D341Med (cell line): ENCODE results near the gene PSMB5.

Experiments
- DNase-seq: peaks from one replicate; pipeline ENCODE4 v3.0.0; 2012; ENCODE audit warnings: low spot score

Gene PSMB5

GRCh38 chr14:22986508-22987054 lies 48.1 kb downstream of the PSMB5 start:
- DNase-seq: peak; percentile 79

DNA sequence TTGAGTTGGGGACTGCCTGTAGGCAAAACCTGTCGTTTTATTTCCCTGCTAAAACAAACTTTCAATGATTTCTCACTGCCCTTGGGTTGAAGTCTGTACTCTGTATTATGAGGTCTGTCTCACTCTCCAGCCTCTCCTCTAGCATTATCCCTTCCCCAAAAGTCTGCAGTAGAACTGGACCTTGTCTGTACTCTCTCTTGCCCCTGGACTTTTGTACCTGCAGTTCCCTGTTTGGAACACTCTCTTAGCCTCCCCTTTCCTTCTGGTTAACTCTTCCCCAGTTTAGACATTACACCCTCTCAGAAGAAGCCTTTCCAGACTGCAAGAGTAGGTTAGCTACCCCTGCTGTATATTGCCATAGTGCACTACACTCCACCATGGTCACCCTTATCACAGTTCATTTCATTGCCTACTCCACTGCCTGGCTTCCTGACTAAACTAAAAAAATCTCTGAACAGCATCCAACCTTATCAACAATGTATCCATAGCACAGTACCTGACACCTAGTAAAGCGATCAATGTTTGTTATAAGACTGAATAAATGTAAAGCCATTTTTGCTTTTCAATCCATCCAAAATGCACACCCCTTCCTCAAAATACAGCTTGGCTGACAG lies 48.7 kb downstream of the PSMB5 start:
- no peak for DNase-seq

DNA sequence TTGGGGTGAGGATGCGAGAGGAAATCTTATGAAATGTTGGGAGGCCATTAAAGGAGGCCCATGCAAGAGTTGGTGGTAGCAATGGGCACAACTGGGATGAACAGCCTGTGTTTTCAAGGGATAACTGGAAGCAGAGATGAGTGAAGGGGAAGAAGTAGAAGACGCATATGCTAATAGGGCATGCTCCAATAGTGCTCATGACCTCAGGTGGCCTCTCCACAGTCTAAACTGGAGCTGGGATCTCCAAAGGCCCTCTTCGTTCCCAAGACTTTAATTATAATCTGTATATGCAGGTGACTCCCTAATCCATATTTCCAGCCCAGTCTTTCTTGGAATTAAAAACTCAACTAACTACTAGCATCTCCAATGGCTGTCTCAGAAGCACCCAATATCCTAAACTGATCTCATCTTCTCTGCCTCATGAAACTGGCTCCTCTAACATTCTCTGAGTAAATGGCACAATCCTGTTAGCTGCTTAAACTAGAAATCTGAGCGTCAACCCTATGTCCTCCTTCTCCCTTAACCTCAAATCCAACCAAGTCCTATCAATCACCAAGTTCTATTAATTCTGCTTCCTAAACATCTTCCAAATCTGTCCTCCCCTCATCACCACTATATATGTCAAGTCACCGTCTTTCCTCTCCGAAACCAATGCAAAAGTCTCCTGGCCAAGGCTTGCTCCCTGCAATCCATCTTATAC lies 49.6 kb downstream of the PSMB5 start:
- DNase-seq: no peak

GRCh38 chr14:22982477-22983245 lies 52.0 kb downstream of the PSMB5 start, which contains the start of gene AJUBA:
Gene AJUBA (minus strand): TSS chr14:22982551. CDS start chr14:22982266, 285 bp downstream.
- DNase-seq: peak; percentile 82

DNA sequence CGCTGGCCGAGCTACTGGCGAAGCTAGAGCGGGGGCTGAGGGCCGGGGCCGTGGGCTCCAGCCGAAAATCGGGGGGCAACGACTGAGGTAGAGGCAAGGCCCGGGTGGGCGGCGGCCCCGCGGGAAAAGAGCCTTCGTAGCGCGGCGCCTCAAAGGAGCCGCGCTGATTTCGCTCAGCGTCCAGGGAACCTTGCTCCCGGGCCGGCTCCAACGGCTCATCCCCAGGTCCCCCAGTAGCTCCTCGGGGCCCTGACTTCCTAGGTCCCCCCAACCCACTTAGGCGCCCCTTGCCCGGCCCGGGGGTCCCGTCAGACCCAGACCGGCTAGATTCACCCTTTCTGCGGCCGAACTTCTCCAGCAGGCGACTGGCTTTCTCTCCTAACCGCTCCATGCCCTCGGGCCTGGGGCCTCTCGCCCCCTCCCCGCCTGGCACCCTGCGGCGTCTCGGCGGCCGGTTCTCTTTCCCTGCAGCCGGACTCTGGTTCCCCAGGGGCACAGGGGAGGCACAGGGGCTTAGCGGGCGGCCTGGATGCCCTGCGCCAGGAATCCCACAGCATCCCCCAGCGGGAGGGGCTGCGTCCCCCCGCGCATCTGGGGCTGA lies 52.7 kb downstream of the PSMB5 start:
- DNase-seq: no peak

- DNase-seq: peak; percentile 57
These were observed 53.4 kb downstream of the PSMB5 start for GRCh38 chr14:22981090-22981875.

DNA sequence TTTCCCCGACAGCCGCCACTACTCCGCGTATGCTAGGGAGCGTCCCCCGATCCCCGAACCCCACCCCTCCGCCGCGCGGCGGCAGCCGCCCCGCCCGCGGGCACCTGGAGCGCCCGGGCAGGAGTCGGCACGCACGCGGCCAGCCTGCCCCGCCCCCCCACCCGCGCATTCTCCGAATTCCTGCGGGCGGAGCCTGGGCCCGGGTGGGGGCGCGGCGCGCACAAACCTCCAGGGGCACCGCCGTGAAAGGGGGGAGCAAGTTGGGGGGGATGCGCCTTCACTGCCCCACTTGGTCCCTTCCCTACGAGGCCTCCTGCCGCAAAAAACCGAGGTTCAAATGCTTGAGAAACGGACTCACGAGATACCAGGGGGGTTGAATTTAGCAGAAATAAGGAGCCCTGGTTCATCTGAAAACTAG lies 54.0 kb downstream of the PSMB5 start:
- peak; percentile 44 for DNase-seq

DNA sequence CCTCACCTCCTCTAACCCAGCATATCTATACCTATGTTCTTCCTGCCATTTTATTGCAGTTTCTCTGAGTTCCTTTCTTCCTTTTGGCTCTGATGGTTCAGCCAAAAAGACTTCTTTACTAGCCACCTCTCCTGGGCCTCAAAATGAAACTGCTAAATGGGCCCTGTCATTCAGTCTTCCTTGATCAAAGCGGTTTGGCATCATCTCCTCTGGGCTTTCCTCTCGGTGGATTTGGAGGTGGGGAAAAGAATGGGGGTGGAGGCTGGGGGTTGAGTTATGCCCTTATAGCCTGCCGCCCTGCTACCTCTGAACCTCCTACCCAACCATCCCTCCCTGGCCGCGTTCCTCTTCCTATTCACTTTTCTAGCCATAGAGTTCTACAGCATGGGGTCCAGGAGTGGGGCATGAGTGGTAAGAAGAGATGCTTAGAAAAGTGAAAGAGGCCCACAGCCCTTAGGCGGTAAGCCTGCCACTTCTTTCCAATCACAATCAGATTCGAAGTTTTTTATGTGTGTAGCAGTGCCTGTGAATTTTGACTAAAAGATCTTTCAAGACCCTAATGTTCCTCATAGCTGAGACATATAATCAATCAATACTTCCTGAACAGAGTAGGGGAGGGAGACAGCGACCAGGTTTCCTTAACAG lies 54.8 kb downstream of the PSMB5 start:
- DNase-seq: no peak

DNA sequence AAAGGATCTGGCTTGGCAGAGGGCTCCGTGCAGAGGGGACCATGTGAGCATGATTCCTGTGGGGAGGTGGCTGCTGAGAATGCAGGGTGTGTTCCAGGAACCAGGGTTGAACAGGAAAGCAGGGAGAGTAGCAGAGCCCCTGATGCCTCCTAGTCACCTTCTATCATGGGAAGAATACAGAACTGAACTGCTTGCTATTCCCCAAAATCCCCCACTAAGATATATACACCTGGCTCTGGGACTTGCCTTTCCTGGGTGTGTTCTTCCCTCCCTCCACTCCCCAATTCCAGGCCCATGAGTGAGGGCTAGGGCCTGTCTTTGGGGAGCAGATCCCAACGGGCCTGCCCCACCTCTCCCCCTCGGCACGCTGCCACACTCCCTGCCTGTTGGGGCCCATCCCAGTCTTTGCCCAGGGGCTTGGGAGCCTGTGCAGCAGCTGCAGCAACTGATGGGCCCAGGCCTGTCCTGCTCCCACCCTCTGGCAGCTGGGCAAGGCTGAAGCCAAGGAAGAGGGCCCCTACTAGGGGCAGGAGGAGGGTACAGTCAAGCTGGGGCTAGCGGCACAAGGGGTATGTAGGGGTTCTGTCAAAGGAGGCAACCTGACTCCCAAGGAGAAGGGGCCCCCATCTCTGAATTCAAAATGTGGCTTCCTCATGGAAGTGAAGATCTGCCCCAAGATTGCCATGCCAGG lies 55.6 kb downstream of the PSMB5 start:
- no peak for DNase-seq

- no peak for DNase-seq
These were observed 56.2 kb downstream of the PSMB5 start for GRCh38 chr14:22978487-22978837.

- peak; percentile 45 for DNase-seq
These were observed 56.8 kb downstream of the PSMB5 start for GRCh38 chr14:22977684-22978486.

- no peak for DNase-seq
These were observed 57.3 kb downstream of the PSMB5 start for GRCh38 chr14:22977434-22977683.

DNA sequence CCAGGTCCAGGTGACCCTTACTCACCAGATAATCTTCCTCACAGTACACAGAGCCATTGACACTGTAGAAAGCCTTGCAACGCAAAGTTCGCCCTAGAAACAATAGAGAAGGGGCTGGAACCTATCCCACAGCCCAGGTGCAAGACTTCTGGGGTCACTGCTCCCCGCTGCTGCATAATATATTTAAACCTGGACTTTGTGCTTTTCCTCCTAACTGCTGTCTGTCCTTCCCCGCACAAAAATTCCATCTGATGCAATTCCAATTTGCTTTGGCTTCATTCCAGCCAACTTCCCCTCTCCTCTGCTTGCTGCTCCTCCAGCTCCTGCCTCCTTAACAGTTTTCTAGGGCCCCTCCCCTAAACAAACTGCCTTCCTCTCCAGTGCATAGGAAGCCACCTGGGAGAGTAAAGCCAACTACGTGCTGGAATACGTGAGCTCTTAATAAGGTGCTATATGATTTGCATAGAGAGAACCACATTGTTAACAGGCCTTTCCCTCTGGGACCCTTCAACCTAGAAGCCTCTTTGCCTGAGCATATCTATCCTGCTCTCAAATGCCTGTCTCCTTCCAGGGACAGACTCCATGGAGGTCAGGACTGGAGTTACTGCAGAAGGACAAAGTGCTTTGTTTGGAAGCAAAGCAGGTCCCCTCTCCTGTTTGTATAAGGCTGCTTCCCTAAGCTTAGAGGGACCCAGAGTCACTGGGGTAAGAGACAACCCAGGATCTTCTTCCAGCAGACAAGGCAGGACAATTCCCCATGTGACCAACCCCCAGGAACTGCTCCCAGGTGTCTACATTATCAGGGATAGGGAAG lies 57.9 kb downstream of the PSMB5 start:
- no peak for DNase-seq
